Adrenal gland (tissue), 5 donors: ENCODE results near the gene KIAA1671.

ENCODE experiments used
- CTCF ChIP-seq, 6 experiments: fragments of 450-650 bp in 4 of 6; fragments of 200-600 bp in 2 of 6; sonication (generic) in 1 of 6; IDR thresholded peaks; 1 replicate in 5 of 6; 2 replicates in 1 of 6; pipeline versions ENCODE4 v1.5.1 to v1.8.0; 2016 to 2021; ENCODE audit warnings: antibody characterized with exemption in 6 of 6, mild to moderate bottlenecking in 2 of 6, moderate library complexity in 1 of 6
- POLR2A ChIP-seq, 2 donors: fragments of 450-650 bp; IDR thresholded peaks; one replicate each; pipeline ENCODE4 v1.6.1; 2017; ENCODE audit warnings: antibody characterized with exemption in 2 of 2, mild to moderate bottlenecking in 2 of 2, moderate library complexity in 1 of 2
- donor health status: DM: no; HTN: no; CAD: no.

GRCh38 chr22:25101986-25102385, 149.5 kb downstream of the KIAA1671 start:
- TF ChIP-seq CTCF (IDR thresholded peaks at IDR 0.05), result no peak
- no peak for TF ChIP-seq POLR2A (IDR thresholded peaks at IDR 0.05)
